ENCODE measurements around the gene GLIS1. TPM values are rescaled to one million over a fixed set of nuclear protein-coding genes. Genes with fewer than 3 reads are reported as not detected.

GLIS1 gene
- total and polyA plus RNA-seq, 2 of the 8 experiments (the other 6 are each of a cell fraction or from before 2014, with no cell fraction given): 0.15 to 0.22 TPM

DNA sequence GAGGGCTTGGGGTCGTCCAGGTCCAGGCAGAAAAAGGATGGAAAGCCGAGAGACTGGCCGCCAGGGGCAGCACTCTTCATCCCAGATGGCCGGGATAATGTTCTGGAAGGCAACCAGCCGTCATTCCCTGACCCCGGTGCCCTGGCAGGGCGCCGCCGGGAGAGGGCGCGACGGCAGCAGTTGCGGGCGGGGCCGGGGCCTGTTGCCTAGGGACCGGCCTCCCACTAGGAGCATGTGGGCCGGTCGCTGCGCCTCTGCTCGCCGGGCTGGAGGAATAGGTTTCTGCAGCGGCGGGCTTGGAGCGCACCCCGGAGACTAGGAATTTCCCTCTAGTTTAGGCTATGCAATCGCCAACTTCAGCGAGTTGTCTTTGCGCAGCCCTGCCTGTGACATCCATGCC lies 268.8 kb downstream of the GLIS1 start (continued):
- TF ChIP-seq KDM5A (IDR thresholded peaks at IDR 0.05; ENCODE audit: low read length) (no peak), GTF2F1 (IDR thresholded peaks at IDR 0.05; ENCODE audit: borderline replicate concordance, low read depth, low read length) (no peak), CEBPB (IDR thresholded peaks at IDR 0.05; ENCODE audit: low read depth, low read length) (0 out of 2 replicates have a peak, but pooled peaks have one; percentile 1), CHD2 (IDR thresholded peaks at IDR 0.05; ENCODE audit: low read length) (no peak)

Data from H1 (cell line).